T-helper 2 cell treated with Interferon-gamma antibody and Interleukin-4, amounts not matched to agents 5 μg/mL and 100 μg/mL, for 36 hours (primary cell): Measurements from ENCODE around the gene MGA.
A peak's percentile ranks its signal among the peaks of the same experiment; 100 is the strongest.

Source experiments
- DNase-seq: peaks from one replicate; pipeline ENCODE4 v3.0.0; 2021; ENCODE audit warnings: low spot score
- H3K27ac Mint-ChIP-seq: one replicate; pipeline ENCODE4 v1.8.0; 2021; ENCODE audit warnings: mild to moderate bottlenecking, mixed read lengths
- H3K27me3 Mint-ChIP-seq: one replicate; pipeline ENCODE4 v1.8.0; 2021; ENCODE audit warnings: low read depth, mixed read lengths
- H3K36me3 Mint-ChIP-seq: one replicate; pipeline ENCODE4 v1.8.0; 2021; ENCODE audit warnings: low read depth, mixed read lengths
- H3K4me1 Mint-ChIP-seq: one replicate; pipeline ENCODE4 v1.8.0; 2021; ENCODE audit warnings: low read depth, mixed read lengths
- H3K4me3 Mint-ChIP-seq: one replicate; pipeline ENCODE4 v1.8.0; 2022; ENCODE audit warnings: mild to moderate bottlenecking, moderate library complexity, mixed read lengths
- H3K9me3 Mint-ChIP-seq: one replicate; pipeline ENCODE4 v1.8.0; 2021; ENCODE audit warnings: mixed read lengths

The MGA gene

DNA sequence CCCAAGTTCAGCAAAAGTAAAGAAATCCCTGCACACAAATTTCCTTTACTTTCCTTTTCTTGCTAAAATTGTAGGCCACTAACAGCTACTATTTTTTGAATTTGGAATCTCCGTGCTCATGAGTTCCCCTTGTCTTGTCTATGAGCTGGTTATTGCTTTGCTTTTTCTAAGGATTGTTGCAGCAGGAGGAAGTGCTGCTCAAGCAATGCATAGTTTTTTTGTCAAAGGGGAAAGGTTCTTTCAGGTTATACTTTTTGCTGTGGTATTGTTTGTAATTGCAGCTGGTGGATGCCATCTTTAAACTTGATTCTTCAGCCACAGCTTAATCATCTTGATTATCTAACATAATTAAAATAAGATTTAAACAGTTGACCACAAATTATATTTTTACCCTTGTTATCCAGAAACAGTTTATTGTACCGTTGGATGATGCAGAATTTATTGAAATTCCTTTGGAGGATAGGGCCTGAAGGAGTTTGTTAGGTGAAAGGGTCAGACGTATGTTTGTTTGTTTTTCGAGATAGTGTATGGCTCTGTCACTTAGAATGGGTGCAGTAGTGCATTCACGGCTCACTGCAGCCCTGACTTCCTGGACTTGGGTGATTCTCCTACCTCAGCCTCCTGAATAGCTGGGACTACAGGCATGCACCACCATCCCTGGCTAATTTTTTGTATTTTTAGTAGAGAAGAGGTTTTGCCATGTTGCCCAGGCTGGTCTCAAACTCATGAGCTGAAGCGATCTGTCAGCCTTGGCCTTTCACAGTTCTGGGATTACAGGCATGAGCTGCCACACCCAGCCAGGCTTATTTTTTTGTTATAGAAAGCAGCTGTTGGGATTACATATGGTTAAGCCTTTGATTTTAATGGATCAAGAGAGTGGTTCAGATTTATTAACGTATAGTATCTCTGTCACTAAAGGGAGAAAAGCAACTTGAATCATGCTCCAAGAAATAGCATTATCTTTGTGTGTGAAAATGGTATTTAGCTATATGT, 11.7 kb downstream of the MGA start:
- no peak overlapping the region for H3K27ac Mint-ChIP-seq
- peaks cover 23% of the 10 kb centered on the region for H3K36me3 Mint-ChIP-seq
- H3K4me3 Mint-ChIP-seq = no peak overlapping the region
- peaks cover 14% of the 10 kb centered on the region for H3K4me1 Mint-ChIP-seq
- no peaks in the 10 kb centered on the region for H3K27me3 Mint-ChIP-seq
- no peak for DNase-seq
- H3K9me3 Mint-ChIP-seq = no peaks in the 10 kb centered on the region

DNA sequence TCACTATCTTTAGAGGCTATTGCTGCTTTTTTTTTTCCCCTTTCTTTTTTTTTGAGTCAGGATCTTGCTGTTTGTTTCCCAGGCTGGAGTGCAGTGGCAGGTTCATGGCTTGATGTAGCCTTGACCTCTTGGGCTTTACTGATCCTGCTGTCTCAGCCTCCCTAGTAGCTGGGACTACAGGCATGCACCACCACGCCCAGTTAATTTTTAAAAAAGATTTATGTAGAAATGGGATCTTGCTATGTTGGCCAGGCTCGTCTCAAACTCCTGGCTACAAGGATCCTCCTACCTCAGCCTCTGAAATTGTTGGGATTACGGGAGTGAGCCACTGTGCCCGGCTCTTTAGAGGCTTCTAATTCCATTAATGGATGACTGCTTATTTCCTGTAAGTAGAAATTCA, 15.1 kb downstream of the MGA start:
- Mint-ChIP-seq H3K4me1 (peaks cover 14% of the 10 kb centered on the region), H3K27me3 (no peaks in the 10 kb centered on the region), H3K27ac (no peak overlapping the region), H3K36me3 (peaks cover 21% of the 10 kb centered on the region), H3K9me3 (peaks cover 4% of the 10 kb centered on the region), H3K4me3 (no peak overlapping the region)
- no peak for DNase-seq

DNA sequence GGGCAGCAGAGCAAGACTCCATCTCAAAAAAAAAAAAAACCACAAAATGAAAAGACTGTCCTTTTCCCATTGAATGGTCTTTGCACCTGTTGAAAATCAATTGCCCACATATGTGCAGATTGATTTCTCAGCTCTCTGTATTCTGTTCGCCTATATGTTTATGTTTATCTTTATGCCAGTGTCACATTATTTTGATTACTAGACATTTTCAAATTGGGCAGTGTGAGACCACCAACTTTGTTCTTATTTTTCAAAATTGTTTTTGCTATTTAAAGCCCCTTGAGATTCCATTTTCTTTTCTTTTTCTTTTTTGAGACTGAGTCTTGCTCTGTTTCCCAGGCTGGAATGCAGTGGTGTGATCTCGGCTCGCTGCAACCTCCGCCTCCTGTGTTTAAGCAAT, 18.5 kb downstream of the MGA start:
- no peak for DNase-seq
- Mint-ChIP-seq H3K4me1 (peaks cover 14% of the 10 kb centered on the region), H3K27me3 (no peaks in the 10 kb centered on the region), H3K27ac (no peak overlapping the region), H3K9me3 (peaks cover 4% of the 10 kb centered on the region), H3K36me3 (peaks cover 24% of the 10 kb centered on the region), H3K4me3 (no peak overlapping the region)

DNA sequence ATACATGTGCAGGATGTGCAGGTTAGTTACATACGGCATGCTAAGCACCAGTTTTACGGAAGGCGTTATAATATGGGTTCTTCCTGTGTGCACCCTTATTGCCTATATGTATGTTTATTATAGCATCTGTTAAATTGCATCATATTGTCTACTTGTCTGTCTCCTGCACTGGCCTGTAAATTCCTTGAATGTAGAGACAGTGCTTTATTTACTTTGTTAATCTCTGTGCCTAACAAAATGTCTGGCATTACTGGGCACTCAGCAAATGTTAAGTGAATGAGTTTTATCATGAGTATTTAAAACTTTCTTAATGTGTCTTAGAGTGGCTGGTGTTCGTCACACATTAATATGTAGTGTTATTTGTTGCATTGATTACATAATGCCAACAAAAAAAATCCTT, 23.8 kb downstream of the MGA start:
- Mint-ChIP-seq H3K27me3 (no peaks in the 10 kb centered on the region), H3K9me3 (peaks cover 4% of the 10 kb centered on the region), H3K4me3 (no peak overlapping the region), H3K36me3 (peaks cover 12% of the 10 kb centered on the region), H3K4me1 (peaks cover 8% of the 10 kb centered on the region), H3K27ac (no peak overlapping the region)
- no peak for DNase-seq

DNA sequence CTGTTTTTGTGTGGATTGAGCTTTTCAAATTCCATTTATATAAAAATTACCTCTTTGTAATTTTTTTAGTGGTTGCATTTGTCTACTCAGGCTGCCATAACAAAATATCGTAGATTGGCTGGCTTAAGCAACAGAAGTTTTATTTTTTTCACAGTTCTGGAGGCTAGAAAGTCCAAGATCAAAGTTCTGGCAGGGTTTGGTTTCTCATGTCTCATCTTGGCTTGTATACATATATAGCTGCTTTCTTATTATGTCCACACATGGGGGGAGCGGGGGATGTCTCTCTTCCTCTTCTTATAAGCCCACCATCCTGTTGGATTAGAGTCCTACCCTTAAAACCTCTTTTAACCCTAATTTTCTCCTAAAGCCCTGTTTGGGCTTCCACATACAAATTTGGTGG, 28.5 kb downstream of the MGA start:
- Mint-ChIP-seq H3K27ac (no peak overlapping the region), H3K9me3 (no peaks in the 10 kb centered on the region), H3K27me3 (no peaks in the 10 kb centered on the region), H3K36me3 (peaks cover 4% of the 10 kb centered on the region), H3K4me1 (peaks cover 24% of the 10 kb centered on the region), H3K4me3 (no peak overlapping the region)
- no peak for DNase-seq

DNA sequence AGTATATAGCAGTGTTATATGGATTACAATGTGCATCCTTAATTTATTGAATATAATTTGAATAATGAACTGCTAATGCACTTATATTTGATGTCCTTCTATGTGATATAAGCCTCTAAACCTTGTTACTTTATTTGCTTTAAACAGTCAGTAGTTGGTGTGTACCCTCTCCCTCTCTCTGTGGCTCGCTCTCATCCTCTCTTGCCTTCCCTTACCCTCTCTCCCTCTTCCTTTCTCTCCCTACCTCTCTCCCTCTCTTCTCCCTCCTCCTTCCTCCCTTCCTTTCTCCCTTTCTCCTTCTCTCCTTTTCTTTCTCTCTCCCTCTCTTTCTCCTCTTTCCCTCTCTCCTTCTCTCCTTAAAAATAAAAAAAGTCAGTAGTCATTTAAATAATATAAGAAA, 28.9 kb downstream of the MGA start:
- peaks cover 4% of the 10 kb centered on the region for H3K36me3 Mint-ChIP-seq
- no peaks in the 10 kb centered on the region for H3K9me3 Mint-ChIP-seq
- DNase-seq = no peak
- H3K27me3 Mint-ChIP-seq = no peaks in the 10 kb centered on the region
- H3K4me3 Mint-ChIP-seq = no peak overlapping the region
- H3K4me1 Mint-ChIP-seq = peaks cover 24% of the 10 kb centered on the region
- H3K27ac Mint-ChIP-seq = no peak overlapping the region

DNA sequence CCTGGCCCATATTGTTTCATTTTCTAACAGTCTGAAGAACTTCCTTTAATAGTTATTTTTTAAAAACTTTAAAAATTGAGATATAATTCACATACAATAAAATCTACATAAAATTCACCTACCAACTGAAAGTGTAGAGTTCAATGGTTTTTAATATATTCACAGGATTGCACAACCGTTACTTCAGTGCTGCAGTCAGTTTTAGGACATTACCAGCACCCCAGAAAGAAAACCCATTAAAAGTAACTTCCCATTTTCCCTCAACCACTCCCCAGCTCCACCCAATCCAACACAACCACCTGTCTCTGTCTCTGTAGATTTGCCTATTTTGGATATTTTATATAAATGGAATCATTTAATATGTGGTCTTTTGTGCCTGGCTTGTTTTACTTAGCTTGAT, 29.6 kb downstream of the MGA start:
- Mint-ChIP-seq H3K4me3 (no peak overlapping the region), H3K27ac (no peak overlapping the region), H3K4me1 (peaks cover 25% of the 10 kb centered on the region), H3K27me3 (no peaks in the 10 kb centered on the region), H3K9me3 (no peaks in the 10 kb centered on the region), H3K36me3 (peaks cover 3% of the 10 kb centered on the region)
- no peak for DNase-seq

DNA sequence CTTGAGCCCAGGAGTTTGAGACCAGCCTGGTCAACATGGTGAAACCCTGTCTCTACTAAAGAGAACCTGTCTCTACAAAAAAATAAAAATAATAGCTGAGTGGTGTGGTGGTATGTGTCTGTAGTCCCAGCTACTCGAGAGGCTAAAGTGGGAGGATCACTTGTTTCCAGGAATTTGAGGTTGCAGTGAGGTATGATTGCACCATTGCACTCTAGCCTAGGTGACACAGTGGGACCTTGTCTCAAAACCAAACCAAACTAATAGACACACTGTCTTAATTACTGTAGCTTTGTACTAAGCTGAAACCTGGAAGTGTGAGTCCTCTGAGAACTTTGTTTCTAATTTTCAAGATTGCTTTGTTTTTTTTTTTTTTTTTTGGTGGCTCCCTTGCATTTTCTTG, 30.4 kb downstream of the MGA start:
- DNase-seq = no peak

DNA sequence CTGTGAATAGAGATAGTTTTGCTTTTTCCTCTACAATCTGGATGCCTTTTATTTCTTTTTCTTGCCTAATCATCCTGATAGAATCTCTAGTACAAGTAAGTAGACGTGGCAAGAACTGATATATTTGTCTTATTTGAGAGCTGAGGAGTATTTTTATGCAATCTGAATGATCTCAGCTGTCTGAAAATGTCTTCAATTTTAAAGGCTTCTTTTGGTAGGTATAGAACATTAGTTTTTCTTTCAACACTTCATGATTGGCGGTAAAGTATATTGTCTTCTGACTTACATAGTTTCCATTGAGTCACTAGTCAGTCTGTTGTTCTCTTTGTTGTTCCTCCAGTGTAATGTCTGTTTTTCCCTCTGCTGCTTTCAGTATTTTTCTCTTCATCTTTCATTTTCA, 31.3 kb downstream of the MGA start:
- Mint-ChIP-seq H3K36me3 (peaks cover 5% of the 10 kb centered on the region), H3K4me1 (peaks cover 33% of the 10 kb centered on the region), H3K4me3 (peak overlapping the region; percentile 53), H3K9me3 (no peaks in the 10 kb centered on the region), H3K27me3 (no peaks in the 10 kb centered on the region), H3K27ac (peak overlapping the region; percentile 67)
- no peak for DNase-seq

More for the DNA sequence above, 30.4 kb downstream of the MGA start:
- peaks cover 26% of the 10 kb centered on the region for H3K4me1 Mint-ChIP-seq
- H3K27me3 Mint-ChIP-seq = no peaks in the 10 kb centered on the region
- no peak overlapping the region for H3K4me3 Mint-ChIP-seq
- peaks cover 1% of the 10 kb centered on the region for H3K36me3 Mint-ChIP-seq
- no peaks in the 10 kb centered on the region for H3K9me3 Mint-ChIP-seq
- no peak overlapping the region for H3K27ac Mint-ChIP-seq

DNA sequence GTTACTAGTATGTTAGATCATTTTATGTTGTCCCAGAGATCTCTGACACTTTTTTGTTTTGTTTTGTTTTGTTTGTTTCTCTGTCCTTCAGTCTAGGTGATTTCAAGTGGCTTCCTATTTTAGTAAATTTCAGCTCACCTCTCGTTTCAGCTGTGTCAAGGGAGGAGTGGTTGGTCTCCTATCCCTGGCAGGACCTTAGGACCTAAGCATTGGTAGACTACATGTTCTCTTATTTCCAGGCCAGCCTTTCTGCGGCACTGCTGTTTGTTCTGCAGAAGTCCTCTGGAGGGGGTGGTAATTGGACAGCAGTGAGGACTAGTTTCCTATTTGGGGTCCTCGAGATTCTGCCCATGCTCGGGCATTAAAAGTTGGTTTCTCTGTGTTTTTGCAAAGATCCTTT, 31.8 kb downstream of the MGA start:
- Mint-ChIP-seq H3K27ac (peak overlapping the region; percentile 67), H3K4me1 (peaks cover 34% of the 10 kb centered on the region), H3K27me3 (no peaks in the 10 kb centered on the region), H3K9me3 (no peaks in the 10 kb centered on the region), H3K36me3 (peaks cover 10% of the 10 kb centered on the region), H3K4me3 (peak overlapping the region; percentile 53)
- no peak for DNase-seq

DNA sequence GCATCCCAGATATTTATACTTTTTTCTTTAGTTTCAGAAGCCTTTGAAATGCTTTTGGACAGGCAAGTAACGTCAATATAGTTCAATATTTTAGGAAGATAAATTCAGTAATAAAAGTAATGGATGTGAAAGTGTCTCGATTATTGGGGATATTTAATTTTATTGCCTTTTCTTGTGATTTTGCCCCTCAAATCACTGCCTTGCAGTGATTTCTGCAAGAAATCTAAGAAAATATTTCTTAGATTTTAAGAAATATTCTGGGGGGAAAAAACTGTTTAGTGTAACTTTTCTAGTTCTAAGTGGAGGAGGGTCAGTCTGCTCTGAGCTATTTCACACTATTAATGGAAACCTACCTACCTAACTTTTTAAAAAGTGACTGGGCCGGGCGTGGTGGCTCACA, 33.6 kb downstream of the MGA start:
- Mint-ChIP-seq H3K27me3 (no peaks in the 10 kb centered on the region), H3K4me3 (no peak overlapping the region), H3K9me3 (no peaks in the 10 kb centered on the region), H3K4me1 (peaks cover 34% of the 10 kb centered on the region), H3K36me3 (peaks cover 10% of the 10 kb centered on the region), H3K27ac (no peak overlapping the region)
- no peak for DNase-seq

DNA sequence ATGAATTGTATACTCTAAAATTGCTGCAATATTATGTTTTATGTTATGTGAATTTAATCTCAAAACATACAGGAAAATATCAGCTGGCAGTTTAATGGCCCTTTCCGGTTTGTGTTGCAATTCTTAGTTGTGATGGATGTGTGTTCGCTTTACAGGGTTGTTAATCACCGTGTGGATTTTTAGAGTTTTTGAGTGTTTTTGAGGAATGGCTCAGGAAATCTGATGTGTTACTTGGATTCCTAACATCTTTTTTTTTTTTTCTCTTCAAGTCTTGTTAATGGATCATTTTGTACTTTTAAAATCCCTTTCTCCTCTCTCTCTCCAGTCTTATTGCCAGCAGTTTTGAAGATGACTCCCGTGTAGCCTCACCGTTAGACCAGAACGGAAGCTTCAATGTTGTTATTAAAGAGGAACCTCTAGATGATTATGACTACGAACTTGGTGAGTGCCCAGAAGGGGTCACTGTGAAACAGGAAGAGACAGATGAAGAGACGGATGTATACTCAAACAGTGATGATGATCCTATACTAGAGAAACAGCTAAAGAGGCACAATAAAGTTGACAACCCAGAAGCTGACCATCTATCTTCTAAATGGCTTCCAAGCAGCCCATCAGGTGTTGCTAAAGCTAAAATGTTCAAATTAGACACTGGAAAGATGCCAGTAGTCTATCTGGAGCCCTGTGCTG, 35.7 kb downstream of the MGA start:
- H3K36me3 Mint-ChIP-seq = peaks cover 20% of the 10 kb centered on the region
- peak overlapping the region; percentile 47 for H3K4me3 Mint-ChIP-seq

DNA sequence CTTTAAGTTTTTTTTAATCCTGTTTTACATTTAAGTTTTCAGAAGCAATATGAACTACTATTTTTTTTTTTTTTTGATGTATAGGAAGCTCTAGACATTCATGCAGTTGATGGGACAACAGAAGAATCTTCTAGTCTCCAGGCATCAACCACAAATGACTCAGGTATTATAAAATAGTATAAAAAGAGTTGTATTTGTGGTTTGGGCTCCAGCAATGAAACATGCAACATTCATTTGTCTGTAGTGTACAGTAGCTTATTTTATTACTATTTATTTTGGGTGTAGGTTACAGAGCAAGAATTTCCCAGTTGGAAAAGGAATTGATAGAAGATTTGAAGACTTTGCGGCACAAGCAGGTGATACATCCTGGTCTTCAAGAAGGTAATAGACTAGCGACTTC, 38.6 kb downstream of the MGA start:
- no peaks in the 10 kb centered on the region for H3K27me3 Mint-ChIP-seq
- H3K27ac Mint-ChIP-seq = no peak overlapping the region

More for the DNA sequence above, 35.7 kb downstream of the MGA start:
- Mint-ChIP-seq H3K9me3 (no peaks in the 10 kb centered on the region), H3K4me1 (peaks cover 24% of the 10 kb centered on the region), H3K27ac (peak overlapping the region; percentile 79), H3K27me3 (no peaks in the 10 kb centered on the region)
- peak; percentile 45 for DNase-seq

DNA sequence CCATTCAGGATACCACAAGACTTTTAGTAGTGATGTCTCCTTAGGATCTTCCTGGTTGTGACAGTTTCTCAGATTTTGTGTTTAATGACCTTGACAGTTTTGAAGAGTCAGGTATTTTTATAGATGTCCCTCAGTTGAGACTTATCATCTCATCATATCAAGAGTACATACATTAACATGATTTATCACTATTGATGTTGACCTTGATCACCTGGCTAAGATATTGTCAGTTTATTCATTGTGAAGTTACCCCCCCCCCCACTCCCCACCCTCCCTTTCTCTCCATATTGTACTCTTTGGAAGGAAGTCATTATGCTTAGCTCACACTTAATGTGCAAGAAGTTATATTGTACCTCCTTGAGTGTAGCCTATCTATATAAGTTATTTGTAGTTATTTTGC, 42.9 kb downstream of the MGA start:
- H3K4me3 Mint-ChIP-seq = no peak overlapping the region

More for the DNA sequence above, 38.6 kb downstream of the MGA start:
- no peaks in the 10 kb centered on the region for H3K9me3 Mint-ChIP-seq
- peaks cover 18% of the 10 kb centered on the region for H3K4me1 Mint-ChIP-seq
- no peak overlapping the region for H3K4me3 Mint-ChIP-seq
- no peak for DNase-seq
- H3K36me3 Mint-ChIP-seq = peaks cover 36% of the 10 kb centered on the region

More for the DNA sequence above, 42.9 kb downstream of the MGA start:
- Mint-ChIP-seq H3K36me3 (peaks cover 29% of the 10 kb centered on the region), H3K27ac (no peak overlapping the region), H3K4me1 (peaks cover 8% of the 10 kb centered on the region), H3K27me3 (no peaks in the 10 kb centered on the region), H3K9me3 (no peaks in the 10 kb centered on the region)
- DNase-seq = no peak
